GM12873 (cell line): ENCODE results near the gene SYNE2.

Experiments
- TF ChIP-seq, protein P1 (sequence below): IDR thresholded peaks from 2 replicates; pipeline ENCODE4 v1.5.1; 2012; ENCODE audit warnings: low read depth, mild to moderate bottlenecking, moderate library complexity, low read length, control low read depth; ENCODE audit not compliant: insufficient read depth; ENCODE audit errors: missing control alignments

The SYNE2 gene

DNA sequence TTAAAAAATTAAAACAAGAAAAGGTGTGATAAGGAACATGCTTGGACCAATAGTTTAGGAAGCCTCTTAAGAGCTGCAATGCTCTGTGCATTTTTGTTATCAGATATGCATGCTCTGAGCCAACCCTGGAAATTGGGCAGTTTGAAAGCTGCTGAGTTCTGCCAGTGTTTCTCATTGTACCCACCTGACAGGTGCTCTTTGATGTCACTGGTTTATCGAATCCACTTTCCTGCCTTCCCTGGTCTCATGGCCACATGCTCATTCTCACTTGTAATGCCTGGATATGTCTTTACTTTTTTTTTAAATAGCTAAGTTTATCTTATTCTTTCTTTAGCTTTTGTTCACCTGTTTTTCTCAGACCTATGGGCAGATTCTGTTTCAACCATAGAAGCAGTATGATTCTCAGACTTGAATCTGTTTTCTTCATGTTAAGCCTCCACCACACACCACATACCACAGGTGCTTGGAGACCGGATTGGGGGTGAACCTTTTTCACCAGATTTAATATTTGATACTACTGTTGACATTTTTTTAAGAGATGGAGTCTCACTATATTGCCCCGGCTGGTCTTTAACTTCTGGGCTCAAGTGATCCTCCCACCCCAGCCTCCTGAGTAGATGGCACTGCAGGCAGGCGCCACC is 350.7 kb downstream of the SYNE2 start:
- TF ChIP-seq, protein P1, sequence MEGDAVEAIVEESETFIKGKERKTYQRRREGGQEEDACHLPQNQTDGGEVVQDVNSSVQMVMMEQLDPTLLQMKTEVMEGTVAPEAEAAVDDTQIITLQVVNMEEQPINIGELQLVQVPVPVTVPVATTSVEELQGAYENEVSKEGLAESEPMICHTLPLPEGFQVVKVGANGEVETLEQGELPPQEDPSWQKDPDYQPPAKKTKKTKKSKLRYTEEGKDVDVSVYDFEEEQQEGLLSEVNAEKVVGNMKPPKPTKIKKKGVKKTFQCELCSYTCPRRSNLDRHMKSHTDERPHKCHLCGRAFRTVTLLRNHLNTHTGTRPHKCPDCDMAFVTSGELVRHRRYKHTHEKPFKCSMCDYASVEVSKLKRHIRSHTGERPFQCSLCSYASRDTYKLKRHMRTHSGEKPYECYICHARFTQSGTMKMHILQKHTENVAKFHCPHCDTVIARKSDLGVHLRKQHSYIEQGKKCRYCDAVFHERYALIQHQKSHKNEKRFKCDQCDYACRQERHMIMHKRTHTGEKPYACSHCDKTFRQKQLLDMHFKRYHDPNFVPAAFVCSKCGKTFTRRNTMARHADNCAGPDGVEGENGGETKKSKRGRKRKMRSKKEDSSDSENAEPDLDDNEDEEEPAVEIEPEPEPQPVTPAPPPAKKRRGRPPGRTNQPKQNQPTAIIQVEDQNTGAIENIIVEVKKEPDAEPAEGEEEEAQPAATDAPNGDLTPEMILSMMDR = no peak

DNA sequence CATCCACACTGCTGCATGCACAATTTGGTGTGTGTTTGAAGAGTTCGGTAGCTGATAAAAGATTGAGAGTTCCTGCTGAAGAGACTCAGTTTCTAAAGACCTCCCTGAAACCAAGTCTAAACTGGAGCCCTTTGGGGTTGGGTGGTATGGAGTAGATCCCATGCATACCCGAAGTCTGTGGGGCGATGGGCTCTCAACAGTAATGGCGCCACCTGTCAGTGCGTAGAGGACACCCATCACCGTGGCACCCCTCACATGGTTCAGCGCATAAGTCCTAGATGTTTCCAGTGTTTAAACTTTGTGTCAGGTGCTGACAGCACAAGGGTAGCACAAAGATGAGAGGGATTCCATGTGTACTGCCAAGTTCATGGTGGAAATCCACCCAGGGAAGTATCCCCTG is 355.5 kb downstream of the SYNE2 start:
- TF ChIP-seq, protein P1 = no peak

DNA sequence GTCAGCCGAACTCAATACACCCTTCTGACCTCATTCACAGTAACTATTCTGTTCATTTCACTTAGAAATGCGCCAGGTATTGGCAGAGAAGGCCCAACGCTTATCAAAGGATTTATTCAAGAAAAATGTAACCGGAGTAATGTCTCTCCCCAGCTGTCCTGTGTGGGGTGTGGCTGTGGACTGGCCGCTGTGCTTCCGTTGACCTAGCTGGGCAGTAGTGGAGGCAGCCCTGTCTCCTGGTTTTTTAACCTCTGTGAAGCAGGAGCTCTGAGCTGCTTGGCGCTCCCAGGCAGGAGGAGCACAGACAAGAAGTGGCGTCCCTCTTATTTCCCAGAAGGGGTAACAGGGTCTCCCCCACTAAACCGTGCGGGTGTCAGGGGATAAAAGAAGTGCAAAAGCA is 356.2 kb downstream of the SYNE2 start:
- TF ChIP-seq, protein P1 = no peak

DNA sequence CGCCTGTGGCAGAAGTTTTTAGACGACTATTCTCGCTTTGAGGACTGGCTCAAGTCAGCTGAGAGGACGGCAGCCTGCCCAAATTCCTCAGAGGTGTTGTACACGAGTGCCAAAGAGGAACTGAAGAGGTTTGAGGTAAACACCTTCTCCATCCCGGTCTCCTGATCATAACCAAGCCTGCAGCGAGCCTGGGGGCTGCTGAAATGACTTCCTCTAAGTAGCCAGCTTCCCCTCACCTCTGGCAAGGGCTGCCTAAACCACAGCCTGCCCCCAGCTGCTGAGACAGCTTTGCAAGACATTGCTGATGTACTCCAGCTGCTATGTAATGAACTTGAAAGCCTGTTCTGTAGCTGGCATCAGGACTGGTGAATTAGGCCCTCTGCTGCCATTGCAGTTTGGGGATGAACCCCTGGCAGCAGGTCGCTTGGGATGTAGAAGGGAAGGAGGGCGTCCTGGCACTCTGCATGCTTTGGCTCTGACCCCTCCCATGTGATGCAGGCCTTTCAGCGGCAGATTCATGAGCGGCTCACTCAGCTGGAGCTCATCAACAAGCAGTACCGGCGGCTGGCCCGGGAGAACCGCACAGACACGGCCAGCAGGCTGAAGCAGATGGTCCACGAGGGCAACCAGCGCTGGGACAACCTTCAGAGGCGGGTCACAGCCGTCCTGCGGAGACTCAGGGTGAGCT is 356.8 kb downstream of the SYNE2 start:
- TF ChIP-seq, protein P1 = no peak

DNA sequence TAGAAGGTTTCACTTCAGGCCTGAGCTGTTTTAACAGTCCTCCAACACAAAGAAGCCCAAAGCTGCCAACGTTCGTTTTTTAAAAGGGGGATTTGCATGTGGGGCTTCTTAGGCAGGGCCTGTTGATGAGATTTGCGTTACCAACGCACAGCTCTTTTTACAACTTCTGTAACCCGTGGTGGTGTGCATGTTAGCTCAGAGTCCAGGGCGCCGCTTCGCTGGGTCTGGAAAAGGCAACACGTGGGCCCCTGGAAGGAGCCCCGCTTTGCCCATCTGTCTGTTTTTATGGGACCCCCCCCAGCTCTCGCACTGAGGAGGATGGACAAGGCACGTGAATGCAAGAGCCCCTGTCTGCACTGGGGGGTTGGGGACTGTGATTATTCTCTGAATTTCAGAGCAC is 357.4 kb downstream of the SYNE2 start:
- TF ChIP-seq, protein P1 = no peak

DNA sequence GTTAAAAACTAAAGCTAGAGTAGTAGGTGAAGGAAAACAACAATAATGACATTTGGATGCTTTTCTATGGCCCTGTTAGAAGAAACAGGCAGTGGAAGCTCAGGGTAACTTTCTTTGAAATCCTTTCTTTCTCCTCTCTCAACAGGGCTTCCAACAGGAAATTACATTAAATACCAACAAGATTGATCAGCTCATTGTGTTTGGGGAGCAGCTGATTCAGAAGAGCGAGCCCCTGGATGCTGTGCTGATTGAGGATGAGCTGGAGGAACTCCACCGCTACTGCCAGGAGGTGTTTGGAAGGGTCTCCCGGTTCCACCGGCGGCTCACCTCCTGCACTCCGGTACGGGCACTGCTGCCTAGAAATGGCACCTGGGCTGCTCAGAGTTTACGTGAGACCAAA is 359.9 kb downstream of the SYNE2 start:
- TF ChIP-seq, protein P1 = no peak

DNA sequence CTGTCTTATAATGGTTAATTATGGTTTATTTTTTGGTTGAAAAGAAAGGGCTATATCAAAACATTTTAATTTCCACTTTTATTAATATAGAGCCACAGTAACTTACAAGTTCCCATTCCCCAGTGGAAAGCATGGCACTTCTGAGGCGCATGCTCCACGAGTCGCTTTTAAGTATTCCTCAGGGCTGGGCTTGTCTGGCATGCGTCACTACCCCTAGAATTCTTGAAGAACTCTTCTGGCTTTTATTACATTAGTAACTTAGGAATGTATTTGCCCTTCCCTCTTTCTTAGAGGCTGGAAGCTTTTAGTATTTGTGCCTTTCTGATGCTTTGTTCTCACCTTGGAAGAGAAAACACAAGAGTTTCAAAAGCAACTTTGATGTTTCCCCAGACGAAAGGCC is 360.3 kb downstream of the SYNE2 start:
- TF ChIP-seq, protein P1 = no peak
